Neural cell (in vitro differentiated cells): ENCODE measurements around the gene SELL. TPM values are rescaled to one million over a fixed set of nuclear protein-coding genes. Genes with fewer than 3 reads are reported as not detected.

ENCODE experiments used
- H2AFZ ChIP-seq: fragments of 200-600, 300-800 bp; sonication (generic), shearing (Covaris generic); 2 replicates; pipeline ENCODE4 v1.6.0; 2014; ENCODE audit warnings: low read depth, mild to moderate bottlenecking, antibody characterized with exemption, low read length, moderate library complexity
- H3F3A ChIP-seq: fragments of 200-600 bp; shearing (Covaris generic); 2 replicates; pipeline ENCODE4 v1.6.1; 2016; ENCODE audit warnings: mild to moderate bottlenecking, moderate library complexity, mixed read lengths, antibody characterized with exemption, low read length; ENCODE audit not compliant: insufficient read depth, poor library complexity, severe bottlenecking
- H3K27ac ChIP-seq: fragments of 200-600, 300-800 bp; sonication (generic), shearing (Covaris generic); 2 replicates; pipeline ENCODE4 v1.5.1; 2014; ENCODE audit warnings: mild to moderate bottlenecking, low read length, moderate library complexity
- H3K27me3 ChIP-seq: fragments of 300-800, 200-600 bp; sonication (generic), shearing (Covaris generic); 2 replicates; pipeline ENCODE4 v1.6.0; 2014; ENCODE audit warnings: mild to moderate bottlenecking, low read depth, low read length, moderate library complexity; ENCODE audit not compliant: insufficient read depth
- H3K36me3 ChIP-seq: fragments of 300-800, 200-600 bp; sonication (generic), shearing (Covaris generic); 2 replicates; pipeline ENCODE4 v1.5.1; 2014; ENCODE audit warnings: mild to moderate bottlenecking, antibody characterized with exemption, low read length, moderate library complexity; ENCODE audit not compliant: insufficient read depth
- H3K4me2 ChIP-seq: fragments of 300-800, 200-600 bp; sonication (generic), shearing (Covaris generic); 2 replicates; pipeline ENCODE4 v1.6.0; 2014; ENCODE audit warnings: mild to moderate bottlenecking, low read length
- H3K4me3 ChIP-seq: fragments of 300-800, 200-600 bp; sonication (generic), shearing (Covaris generic); 2 replicates; pipeline ENCODE4 v1.5.1; 2014; ENCODE audit warnings: mild to moderate bottlenecking, low read length, moderate library complexity
- H3K79me2 ChIP-seq: fragments of 200-600 bp; shearing (Covaris generic); replicated peaks from 2 replicates; pipeline ENCODE4 v1.6.0; 2014; ENCODE audit warnings: mild to moderate bottlenecking, low read length, moderate library complexity; ENCODE audit not compliant: insufficient read depth
- H3K9ac ChIP-seq: fragments of 300-800, 200-600 bp; sonication (generic), shearing (Covaris generic); 2 replicates; pipeline ENCODE4 v1.6.1; 2016; ENCODE audit warnings: mild to moderate bottlenecking, low read length, mixed read lengths
- H3K9me2 ChIP-seq: fragments of 200-600 bp; shearing (Covaris generic); 2 replicates; pipeline ENCODE4 v1.6.1; 2016; ENCODE audit warnings: mild to moderate bottlenecking, low read length, mixed read lengths; ENCODE audit not compliant: insufficient read depth
- H3K9me3 ChIP-seq: fragments of 200-600, 300-800 bp; sonication (generic), shearing (Covaris generic); 2 replicates; pipeline ENCODE4 v1.6.1; 2016; ENCODE audit warnings: mild to moderate bottlenecking, mixed run types, low read length, moderate library complexity, mixed read lengths
- H4K20me1 ChIP-seq: fragments of 200-600 bp; shearing (Covaris generic); 2 replicates; pipeline ENCODE4 v1.6.1; 2016; ENCODE audit warnings: mild to moderate bottlenecking, mixed run types; ENCODE audit not compliant: insufficient read depth
- EP300 ChIP-seq: fragments of 450-650 bp; conservative IDR thresholded peaks from 2 replicates; pipeline ENCODE4 v1.6.1; 2014; ENCODE audit warnings: antibody characterized with exemption, mild to moderate bottlenecking, moderate library complexity; ENCODE audit not compliant: poor library complexity, severe bottlenecking
- EZH2 ChIP-seq: fragments of 200-600, 300-800 bp; shearing (Covaris generic), sonication (generic); IDR thresholded peaks from 2 replicates; pipeline ENCODE4 v1.6.1; 2014; ENCODE audit warnings: antibody characterized with exemption, low read length, borderline replicate concordance, mild to moderate bottlenecking; ENCODE audit not compliant: insufficient read depth, poor library complexity, severe bottlenecking
- MXI1 ChIP-seq: fragments of 450-650 bp; conservative IDR thresholded peaks from 2 replicates; pipeline ENCODE4 v1.6.1; 2014; ENCODE audit warnings: antibody characterized with exemption, mild to moderate bottlenecking; ENCODE audit not compliant: poor library complexity, severe bottlenecking
- POLR2AphosphoS5 ChIP-seq: IDR thresholded peaks from 2 replicates; pipeline ENCODE4 v1.6.1; 2012
- RAD21 ChIP-seq: fragments of 450-650 bp; conservative IDR thresholded peaks from 2 replicates; pipeline ENCODE4 v1.6.1; 2014; ENCODE audit warnings: antibody characterized with exemption, mild to moderate bottlenecking, moderate library complexity
- SMC3 ChIP-seq: fragments of 450-650 bp; conservative IDR thresholded peaks from 2 replicates; pipeline ENCODE4 v1.6.1; 2014; ENCODE audit warnings: antibody characterized with exemption, mild to moderate bottlenecking, moderate library complexity; ENCODE audit not compliant: poor library complexity
- TAF1 ChIP-seq: IDR thresholded peaks from 2 replicates; pipeline ENCODE4 v1.6.1; 2012; ENCODE audit warnings: low read depth
- polyA plus RNA-seq: library from polyadenylated mRNA; depleted of rRNA; stranded (reverse); fragments of >200 nt; gene quantifications from 2 replicates; pipeline ENCODE4 v1.2.3, GENCODE V29; 2014
- TF ChIP-seq, protein P1 (sequence below): IDR thresholded peaks from 2 replicates; pipeline ENCODE4 v1.6.1; 2012; ENCODE audit warnings: borderline replicate concordance
- TF ChIP-seq, protein P2 (sequence below): fragments of 450-650 bp; IDR thresholded peaks from 2 replicates; pipeline ENCODE4 v1.5.1; 2014; ENCODE audit warnings: antibody characterized with exemption, mild to moderate bottlenecking, moderate library complexity; ENCODE audit not compliant: poor library complexity, severe bottlenecking

SELL gene
- polyA plus RNA-seq, 1 donor from 2014 or later = not detected

DNA sequence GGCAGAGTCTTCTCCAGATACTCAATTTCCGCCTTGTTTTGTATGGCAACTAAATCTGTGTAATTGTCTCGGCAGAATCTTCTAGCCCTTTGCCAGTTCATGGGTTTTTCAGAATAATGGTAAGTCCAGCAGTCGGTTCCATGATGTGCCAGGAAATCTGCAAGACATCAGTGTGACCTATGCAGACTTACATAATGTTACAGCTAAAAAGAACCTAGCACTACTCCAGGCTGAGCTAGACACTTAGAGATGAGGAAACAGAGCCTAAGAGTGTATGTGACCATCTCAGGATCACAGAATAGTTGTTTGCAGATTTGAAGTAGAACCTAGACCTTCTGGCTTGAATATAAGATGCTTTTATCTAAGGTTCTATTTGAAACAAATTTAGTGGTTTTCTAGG is 2.8 kb downstream of the SELL start (continued):
- no peak for TF ChIP-seq EZH2

DNA sequence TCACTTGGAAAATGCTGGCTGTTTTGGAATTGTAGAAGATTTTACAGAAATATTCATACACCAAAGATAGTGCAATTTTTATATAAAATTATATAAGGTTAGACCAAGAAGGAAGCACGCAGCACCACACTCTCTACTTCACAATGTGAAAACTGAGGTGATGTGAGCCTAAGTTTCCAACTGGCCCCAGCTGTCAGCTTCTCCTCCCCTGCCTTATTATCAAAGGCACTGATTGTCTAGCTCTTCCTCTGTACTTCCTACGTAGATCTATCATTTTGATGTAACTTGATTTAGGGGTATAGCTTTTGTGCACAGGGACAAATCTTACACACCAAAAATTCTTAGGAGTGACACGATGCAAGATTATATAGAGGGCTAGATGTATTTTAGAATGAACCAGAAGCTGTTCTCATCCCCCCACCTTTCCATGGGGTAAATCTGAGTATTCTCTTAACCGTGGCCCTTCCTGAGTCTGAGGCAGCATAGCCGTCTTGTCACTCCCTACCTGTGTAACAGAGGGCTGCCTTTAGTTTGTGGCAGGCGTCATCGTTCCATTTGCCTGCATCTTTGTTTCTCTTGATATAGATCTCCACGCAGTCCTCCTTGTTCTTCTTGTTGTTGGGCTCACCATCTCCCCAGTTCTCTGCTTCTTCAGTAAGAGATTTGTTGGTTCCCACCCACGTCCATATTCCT is 3.4 kb downstream of the SELL start:
- Histone ChIP-seq H3K9me3 (no peaks in the 10 kb centered on the region), H3K4me3 (no peak overlapping the region), H3K36me3 (no peaks in the 10 kb centered on the region), H3K9ac (no peak overlapping the region), H4K20me1 (no peaks in the 10 kb centered on the region), H3F3A (no peaks in the 10 kb centered on the region), H2AFZ (no peak overlapping the region), H3K4me2 (no peak overlapping the region), H3K79me2 (no peaks in the 10 kb centered on the region), H3K27ac (no peak overlapping the region), H3K9me2 (no peaks in the 10 kb centered on the region), H3K27me3 (no peaks in the 10 kb centered on the region)
- TF ChIP-seq EP300 = no peak
- TF ChIP-seq, protein P1, sequence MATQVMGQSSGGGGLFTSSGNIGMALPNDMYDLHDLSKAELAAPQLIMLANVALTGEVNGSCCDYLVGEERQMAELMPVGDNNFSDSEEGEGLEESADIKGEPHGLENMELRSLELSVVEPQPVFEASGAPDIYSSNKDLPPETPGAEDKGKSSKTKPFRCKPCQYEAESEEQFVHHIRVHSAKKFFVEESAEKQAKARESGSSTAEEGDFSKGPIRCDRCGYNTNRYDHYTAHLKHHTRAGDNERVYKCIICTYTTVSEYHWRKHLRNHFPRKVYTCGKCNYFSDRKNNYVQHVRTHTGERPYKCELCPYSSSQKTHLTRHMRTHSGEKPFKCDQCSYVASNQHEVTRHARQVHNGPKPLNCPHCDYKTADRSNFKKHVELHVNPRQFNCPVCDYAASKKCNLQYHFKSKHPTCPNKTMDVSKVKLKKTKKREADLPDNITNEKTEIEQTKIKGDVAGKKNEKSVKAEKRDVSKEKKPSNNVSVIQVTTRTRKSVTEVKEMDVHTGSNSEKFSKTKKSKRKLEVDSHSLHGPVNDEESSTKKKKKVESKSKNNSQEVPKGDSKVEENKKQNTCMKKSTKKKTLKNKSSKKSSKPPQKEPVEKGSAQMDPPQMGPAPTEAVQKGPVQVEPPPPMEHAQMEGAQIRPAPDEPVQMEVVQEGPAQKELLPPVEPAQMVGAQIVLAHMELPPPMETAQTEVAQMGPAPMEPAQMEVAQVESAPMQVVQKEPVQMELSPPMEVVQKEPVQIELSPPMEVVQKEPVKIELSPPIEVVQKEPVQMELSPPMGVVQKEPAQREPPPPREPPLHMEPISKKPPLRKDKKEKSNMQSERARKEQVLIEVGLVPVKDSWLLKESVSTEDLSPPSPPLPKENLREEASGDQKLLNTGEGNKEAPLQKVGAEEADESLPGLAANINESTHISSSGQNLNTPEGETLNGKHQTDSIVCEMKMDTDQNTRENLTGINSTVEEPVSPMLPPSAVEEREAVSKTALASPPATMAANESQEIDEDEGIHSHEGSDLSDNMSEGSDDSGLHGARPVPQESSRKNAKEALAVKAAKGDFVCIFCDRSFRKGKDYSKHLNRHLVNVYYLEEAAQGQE = no peak
- TF ChIP-seq, protein P2, sequence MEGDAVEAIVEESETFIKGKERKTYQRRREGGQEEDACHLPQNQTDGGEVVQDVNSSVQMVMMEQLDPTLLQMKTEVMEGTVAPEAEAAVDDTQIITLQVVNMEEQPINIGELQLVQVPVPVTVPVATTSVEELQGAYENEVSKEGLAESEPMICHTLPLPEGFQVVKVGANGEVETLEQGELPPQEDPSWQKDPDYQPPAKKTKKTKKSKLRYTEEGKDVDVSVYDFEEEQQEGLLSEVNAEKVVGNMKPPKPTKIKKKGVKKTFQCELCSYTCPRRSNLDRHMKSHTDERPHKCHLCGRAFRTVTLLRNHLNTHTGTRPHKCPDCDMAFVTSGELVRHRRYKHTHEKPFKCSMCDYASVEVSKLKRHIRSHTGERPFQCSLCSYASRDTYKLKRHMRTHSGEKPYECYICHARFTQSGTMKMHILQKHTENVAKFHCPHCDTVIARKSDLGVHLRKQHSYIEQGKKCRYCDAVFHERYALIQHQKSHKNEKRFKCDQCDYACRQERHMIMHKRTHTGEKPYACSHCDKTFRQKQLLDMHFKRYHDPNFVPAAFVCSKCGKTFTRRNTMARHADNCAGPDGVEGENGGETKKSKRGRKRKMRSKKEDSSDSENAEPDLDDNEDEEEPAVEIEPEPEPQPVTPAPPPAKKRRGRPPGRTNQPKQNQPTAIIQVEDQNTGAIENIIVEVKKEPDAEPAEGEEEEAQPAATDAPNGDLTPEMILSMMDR = no peak
- no peak for TF ChIP-seq MXI1
- no peak for TF ChIP-seq POLR2AphosphoS5
- TF ChIP-seq SMC3 = no peak
- no peak for TF ChIP-seq RAD21
- no peak for TF ChIP-seq TAF1
- no peak for TF ChIP-seq EZH2

DNA sequence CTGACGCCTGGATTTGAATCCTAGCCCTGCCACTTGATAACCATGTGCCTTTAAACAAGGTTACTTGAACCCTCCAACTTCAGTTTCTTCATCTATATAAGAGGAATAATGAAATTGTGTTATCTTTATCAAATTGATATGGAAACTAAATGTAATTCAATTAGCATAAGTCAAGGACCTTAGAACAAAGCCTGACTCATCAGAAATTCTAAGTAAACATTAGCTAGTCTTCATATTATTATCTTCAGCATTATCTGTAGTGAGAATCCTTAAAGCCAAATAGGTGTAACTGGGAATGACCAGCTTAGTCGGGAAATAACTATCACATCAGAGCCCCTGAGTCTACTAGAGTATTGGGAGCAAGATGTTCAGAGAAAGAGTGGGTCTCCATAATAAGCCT is 6.6 kb downstream of the SELL start:
- Histone ChIP-seq H3K27ac (no peak overlapping the region), H3K4me2 (no peak overlapping the region), H3K79me2 (no peaks in the 10 kb centered on the region), H3K9me2 (no peaks in the 10 kb centered on the region), H4K20me1 (no peaks in the 10 kb centered on the region), H3K4me3 (no peak overlapping the region), H3K9ac (no peak overlapping the region), H3K36me3 (no peaks in the 10 kb centered on the region), H3F3A (no peaks in the 10 kb centered on the region), H2AFZ (no peak overlapping the region), H3K9me3 (no peaks in the 10 kb centered on the region), H3K27me3 (no peaks in the 10 kb centered on the region)
- TF ChIP-seq SMC3 (no peak), MXI1 (no peak), EZH2 (no peak), POLR2AphosphoS5 (no peak), RAD21 (no peak), TAF1 (no peak), EP300 (no peak)
- TF ChIP-seq, protein P2 = no peak
- TF ChIP-seq, protein P1 = no peak
